IPS-18a (cell line): ENCODE measurements around the gene STYXL2.

Experiments used
- H3K27ac ChIP-seq: one replicate; pipeline ENCODE4 v1.5.1; 2013; ENCODE audit warnings: low read length
- H3K27me3 ChIP-seq: one replicate; pipeline ENCODE4 v1.6.1; 2013; ENCODE audit warnings: mild to moderate bottlenecking, low read length; ENCODE audit not compliant: control insufficient read depth, insufficient read depth
- H3K36me3 ChIP-seq: one replicate; pipeline ENCODE4 v1.6.1; 2013; ENCODE audit warnings: low read depth, low read length; ENCODE audit not compliant: control insufficient read depth
- H3K4me1 ChIP-seq: one replicate; pipeline ENCODE4 v1.6.1; 2013; ENCODE audit warnings: low read depth, low read length; ENCODE audit not compliant: control insufficient read depth
- H3K4me3 ChIP-seq: one replicate; pipeline ENCODE4 v1.5.1; 2013; ENCODE audit warnings: low read length
- H3K9ac ChIP-seq: one replicate; pipeline ENCODE4 v1.6.1; 2013; ENCODE audit warnings: mild to moderate bottlenecking, low read length, moderate library complexity
- H3K9me3 ChIP-seq: one replicate; pipeline ENCODE4 v1.6.1; 2013; ENCODE audit warnings: low read depth, low read length; ENCODE audit not compliant: control insufficient read depth

The STYXL2 gene

DNA sequence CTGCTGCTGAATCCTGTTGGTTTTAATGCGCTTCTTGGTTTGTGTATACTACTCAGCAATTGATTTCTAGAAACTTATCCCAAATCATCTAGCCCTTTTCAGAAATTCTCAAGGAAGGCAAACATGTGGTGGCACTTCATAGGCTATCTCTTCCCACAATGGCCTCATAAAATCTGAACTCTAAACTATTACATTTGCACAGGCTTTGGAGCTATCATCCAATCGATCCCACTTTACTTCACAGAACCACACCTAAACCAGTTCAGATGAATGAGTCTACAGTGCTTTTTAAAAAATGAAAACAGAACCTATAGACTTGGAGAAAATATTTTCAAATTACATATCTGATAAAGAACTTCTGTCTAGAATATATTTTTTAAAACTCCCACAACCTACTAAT lies 6.9 kb downstream of the STYXL2 start:
- Histone ChIP-seq H3K4me1 (peaks cover 27% of the 10 kb centered on the region), H3K27me3 (no peaks in the 10 kb centered on the region), H3K9me3 (no peaks in the 10 kb centered on the region), H3K4me3 (no peak overlapping the region), H3K36me3 (no peaks in the 10 kb centered on the region), H3K9ac (no peak overlapping the region), H3K27ac (no peak overlapping the region)

DNA sequence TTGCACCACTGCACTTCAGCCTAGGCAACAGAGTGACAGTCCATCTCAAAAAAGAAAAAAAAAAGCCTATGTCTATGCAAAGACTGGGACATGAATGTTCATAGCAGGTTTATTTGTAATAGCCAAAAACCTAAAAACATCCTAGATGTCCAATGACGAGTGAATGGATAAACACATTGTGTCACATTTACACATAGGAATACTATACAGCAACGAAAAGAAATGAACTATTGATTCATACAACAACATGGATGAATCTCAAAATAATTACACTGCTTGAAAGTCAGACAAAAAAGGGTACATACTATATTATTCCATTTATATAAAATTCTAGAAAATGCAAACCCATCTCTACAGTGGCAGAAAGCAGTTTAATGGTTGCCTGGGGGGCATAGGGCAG lies 7.9 kb downstream of the STYXL2 start:
- peaks cover 33% of the 10 kb centered on the region for H3K4me1 ChIP-seq
- no peaks in the 10 kb centered on the region for H3K36me3 ChIP-seq
- no peak overlapping the region for H3K27ac ChIP-seq
- H3K9ac ChIP-seq, result no peak overlapping the region
- no peaks in the 10 kb centered on the region for H3K9me3 ChIP-seq
- H3K4me3 ChIP-seq, result no peak overlapping the region
- no peaks in the 10 kb centered on the region for H3K27me3 ChIP-seq

DNA sequence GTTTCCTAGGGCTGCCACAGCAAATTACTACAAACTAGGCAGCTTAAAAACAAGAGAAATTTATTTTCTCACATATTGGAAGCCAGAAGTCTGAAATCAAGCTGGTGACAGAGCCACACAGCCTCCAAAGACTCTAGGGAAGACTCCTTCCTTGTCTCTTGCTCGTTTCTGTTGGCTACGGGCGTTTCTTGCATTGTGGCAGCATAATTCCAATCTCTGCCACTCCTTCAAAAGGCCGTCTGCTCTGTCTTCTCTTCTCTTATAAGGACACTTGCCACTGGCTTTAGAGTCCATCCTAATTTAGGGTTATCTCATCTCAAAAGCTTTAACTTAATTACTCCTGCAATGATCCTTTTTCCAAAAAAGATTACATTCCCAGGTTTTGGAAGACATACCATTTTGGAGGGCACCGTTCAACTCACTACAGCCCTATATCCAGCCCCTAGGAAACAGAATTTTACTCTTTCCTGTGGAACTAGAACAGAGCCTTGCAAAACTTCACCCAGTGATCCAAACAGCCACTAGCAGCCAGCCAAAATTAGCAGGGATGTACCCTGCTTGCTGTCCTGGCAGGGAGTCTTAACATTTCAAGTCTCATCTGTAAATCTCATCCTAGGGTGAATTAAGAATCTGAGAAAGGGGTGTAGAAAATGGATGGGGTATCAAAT lies 9.2 kb downstream of the STYXL2 start:
- no peaks in the 10 kb centered on the region for H3K9me3 ChIP-seq
- H3K9ac ChIP-seq, result no peak overlapping the region
- no peaks in the 10 kb centered on the region for H3K27me3 ChIP-seq

DNA sequence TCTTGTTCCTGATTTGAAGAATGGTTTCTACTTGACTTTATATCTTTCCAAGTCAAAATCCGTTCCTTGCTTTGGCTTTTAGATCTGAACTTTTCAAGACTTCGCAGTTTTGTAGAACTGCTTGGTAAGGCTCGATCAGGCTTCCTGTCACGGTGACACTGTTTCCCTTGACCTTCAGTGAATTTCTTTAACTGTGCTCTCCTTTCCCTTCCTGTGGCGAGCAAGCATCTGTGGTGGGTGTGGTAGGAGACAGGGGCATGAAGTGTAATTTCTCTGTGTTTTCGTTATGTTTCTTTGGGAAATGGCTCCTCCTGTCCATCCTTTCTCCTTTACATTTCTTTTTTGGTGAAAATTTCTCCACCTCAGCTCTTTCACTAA lies 10.4 kb downstream of the STYXL2 start:
- Histone ChIP-seq H3K9ac (no peak overlapping the region), H3K4me3 (no peak overlapping the region), H3K9me3 (no peaks in the 10 kb centered on the region), H3K4me1 (peaks cover 33% of the 10 kb centered on the region), H3K27me3 (no peaks in the 10 kb centered on the region), H3K36me3 (no peaks in the 10 kb centered on the region), H3K27ac (no peak overlapping the region)

More for the DNA sequence above, 9.2 kb downstream of the STYXL2 start:
- Histone ChIP-seq H3K4me3 (no peak overlapping the region), H3K4me1 (peaks cover 33% of the 10 kb centered on the region), H3K36me3 (no peaks in the 10 kb centered on the region), H3K27ac (no peak overlapping the region)

DNA sequence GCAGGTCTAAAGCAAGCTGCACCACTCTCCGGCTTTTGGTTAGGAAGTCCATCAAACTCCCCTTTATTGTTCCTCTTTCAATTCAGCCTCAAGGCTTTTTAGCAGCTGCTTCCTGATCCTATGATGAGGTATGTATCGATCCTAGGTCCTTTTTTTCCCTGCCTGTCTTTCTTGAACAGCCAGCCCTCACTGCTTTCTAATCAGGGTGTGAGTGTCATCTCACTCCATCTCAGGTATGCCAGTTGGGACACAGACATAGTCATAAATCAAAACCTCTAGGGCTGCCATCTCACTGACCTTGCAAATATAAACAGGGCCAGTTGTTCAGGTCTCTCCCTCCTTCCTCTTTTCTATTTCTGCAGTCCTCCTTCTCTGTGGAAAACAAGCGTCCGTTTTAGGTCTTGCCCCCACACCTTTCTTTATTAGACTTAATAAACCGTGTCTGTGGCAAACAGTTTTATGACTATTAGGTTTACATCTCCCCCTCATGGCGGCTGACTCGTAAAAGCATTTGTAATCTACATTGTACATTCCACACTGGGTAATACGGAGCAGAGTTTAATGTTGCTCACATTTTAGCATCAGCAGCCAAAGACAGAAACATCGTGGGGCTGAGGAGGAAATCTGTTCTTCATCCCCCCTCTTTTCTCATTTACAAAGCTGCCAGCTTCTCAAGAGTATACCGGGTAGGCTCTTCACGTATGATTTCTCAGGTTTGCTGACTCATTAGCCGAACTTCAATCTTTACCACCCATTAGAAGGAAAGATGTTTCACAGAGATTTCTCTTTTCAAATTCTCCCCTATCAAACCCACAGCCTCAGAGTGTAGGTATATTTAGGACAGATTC lies 11.6 kb downstream of the STYXL2 start:
- Histone ChIP-seq H3K27ac (no peak overlapping the region), H3K9ac (no peak overlapping the region), H3K27me3 (no peaks in the 10 kb centered on the region), H3K4me1 (peaks cover 33% of the 10 kb centered on the region), H3K9me3 (no peaks in the 10 kb centered on the region), H3K36me3 (no peaks in the 10 kb centered on the region), H3K4me3 (no peak overlapping the region)

DNA sequence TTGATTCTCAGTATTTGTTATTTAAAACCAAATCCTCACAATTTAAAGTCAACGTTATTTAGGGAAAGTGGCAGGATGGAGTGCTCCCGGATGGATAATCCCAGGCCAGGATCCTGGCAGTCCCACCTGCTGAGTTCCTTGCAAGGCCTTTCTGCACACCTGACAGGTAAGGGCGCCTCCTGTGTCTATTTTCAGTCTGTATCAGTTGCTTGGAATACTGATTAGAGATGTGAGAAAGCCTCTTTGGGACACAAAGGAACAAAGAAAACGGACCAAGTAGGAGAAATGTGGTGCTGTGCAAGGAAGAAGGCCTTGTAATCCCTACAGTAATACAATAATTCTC lies 12.2 kb downstream of the STYXL2 start:
- no peak overlapping the region for H3K27ac ChIP-seq
- no peaks in the 10 kb centered on the region for H3K9me3 ChIP-seq
- H3K27me3 ChIP-seq, result no peaks in the 10 kb centered on the region
- H3K9ac ChIP-seq, result no peak overlapping the region
- no peak overlapping the region for H3K4me3 ChIP-seq
- H3K36me3 ChIP-seq, result no peaks in the 10 kb centered on the region
- peaks cover 33% of the 10 kb centered on the region for H3K4me1 ChIP-seq

DNA sequence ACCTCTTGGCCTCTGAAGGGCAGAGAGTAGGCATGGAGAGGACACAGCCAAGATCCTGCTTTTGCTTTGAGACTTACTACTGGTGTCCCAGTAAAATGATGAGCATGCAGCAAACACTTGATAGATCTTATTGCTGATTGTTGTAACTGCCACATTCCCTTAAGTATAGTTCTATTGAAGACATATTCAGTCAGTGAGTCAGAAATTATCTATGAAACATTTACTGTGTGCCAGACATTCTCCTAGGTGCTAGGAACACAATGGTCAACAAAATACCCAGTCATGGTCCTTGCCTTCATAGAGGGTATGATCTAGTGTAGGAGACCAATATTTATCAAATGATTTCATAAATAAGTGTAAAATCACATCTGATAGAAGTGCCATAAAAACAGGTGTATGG lies 13.6 kb downstream of the STYXL2 start:
- peaks cover 33% of the 10 kb centered on the region for H3K4me1 ChIP-seq
- H3K9ac ChIP-seq, result no peak overlapping the region
- no peaks in the 10 kb centered on the region for H3K27me3 ChIP-seq
- H3K36me3 ChIP-seq, result no peaks in the 10 kb centered on the region
- no peak overlapping the region for H3K27ac ChIP-seq
- no peak overlapping the region for H3K4me3 ChIP-seq
- no peaks in the 10 kb centered on the region for H3K9me3 ChIP-seq

DNA sequence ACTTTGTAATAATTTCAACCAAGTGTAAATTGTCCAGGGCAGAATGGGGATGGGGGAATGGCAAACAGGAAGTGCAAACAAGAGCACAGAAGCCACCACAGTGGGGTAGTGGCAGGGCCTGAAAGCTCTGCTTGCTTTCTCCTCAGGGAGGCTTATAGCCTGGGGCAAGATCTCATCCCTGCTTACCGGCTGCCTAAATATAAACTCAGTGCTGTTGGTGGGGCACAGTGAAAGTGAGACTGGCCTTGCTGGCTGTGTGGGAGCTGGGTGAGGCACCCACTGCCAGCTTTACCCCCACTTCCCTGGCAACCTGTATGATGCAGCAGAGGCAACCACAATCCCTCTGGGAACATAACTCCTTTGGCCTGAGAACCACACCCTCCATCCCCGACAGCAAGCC lies 15.2 kb downstream of the STYXL2 start:
- Histone ChIP-seq H3K27ac (no peak overlapping the region), H3K9me3 (no peaks in the 10 kb centered on the region), H3K4me3 (no peak overlapping the region), H3K27me3 (no peaks in the 10 kb centered on the region), H3K9ac (no peak overlapping the region), H3K36me3 (no peaks in the 10 kb centered on the region), H3K4me1 (peaks cover 22% of the 10 kb centered on the region)

DNA sequence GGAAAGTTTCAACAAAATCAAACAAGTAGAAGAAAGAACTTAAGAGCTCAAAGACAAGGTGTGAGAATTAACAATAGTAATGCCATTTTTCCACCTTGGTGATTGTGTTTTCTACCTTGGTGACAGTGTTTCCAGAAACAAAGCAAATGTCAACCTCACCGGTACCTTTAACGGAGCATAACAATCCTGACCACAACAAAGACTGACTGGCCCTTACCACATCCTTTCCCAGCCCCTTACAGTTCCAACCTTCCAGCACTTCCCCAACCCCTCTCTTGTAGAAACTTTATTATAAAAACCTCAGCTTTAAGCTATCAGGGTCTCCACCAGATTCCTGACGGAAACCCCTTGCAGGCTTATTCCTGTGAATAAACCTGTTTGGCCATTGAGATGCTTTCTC lies 16.7 kb downstream of the STYXL2 start:
- Histone ChIP-seq H3K9ac (no peak overlapping the region), H3K4me1 (peaks cover 7% of the 10 kb centered on the region), H3K36me3 (no peaks in the 10 kb centered on the region), H3K9me3 (no peaks in the 10 kb centered on the region), H3K27me3 (no peaks in the 10 kb centered on the region), H3K27ac (no peak overlapping the region), H3K4me3 (no peak overlapping the region)

DNA sequence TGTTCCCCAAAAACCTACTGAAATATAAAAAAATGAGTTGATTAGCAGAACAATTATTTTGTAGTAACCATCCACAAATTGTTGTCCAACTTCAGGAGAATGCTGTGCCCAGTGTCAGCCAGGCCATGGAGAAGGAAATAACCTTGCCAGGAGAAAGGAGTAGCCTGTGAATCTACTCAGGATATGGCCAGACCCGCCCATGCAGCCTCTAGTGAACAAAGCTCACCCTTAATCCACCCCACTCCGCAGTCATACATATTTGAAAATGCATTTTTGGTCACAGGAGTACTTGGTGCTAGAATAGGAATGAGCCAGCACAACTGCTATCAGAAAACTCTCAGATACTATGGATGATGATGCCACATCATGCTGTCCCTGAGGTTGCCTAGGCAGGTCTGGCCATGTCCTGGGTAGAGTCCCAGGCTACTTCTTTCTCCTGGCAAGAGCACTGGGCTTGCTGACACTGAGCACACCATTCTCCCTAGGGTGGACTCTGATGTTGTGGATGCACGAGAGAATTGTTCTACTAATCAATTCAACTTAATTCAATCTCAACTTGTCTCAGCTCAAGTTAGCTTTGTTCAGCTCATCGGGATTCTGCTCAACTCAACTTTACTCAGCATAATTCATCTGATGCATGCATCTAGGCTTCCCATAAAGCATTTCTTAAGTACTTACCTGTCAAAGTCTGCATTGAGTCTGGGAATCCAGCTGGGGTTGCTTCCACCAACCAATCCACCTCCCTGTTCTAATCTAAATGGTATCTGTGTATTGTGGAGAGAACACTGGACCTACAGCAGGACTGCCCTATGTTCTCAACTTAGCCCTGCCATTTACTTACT lies 18.2 kb downstream of the STYXL2 start:
- Histone ChIP-seq H3K4me1 (peaks cover 3% of the 10 kb centered on the region), H3K4me3 (no peak overlapping the region), H3K27ac (no peak overlapping the region), H3K27me3 (no peaks in the 10 kb centered on the region), H3K9me3 (no peaks in the 10 kb centered on the region), H3K9ac (no peak overlapping the region), H3K36me3 (no peaks in the 10 kb centered on the region)

DNA sequence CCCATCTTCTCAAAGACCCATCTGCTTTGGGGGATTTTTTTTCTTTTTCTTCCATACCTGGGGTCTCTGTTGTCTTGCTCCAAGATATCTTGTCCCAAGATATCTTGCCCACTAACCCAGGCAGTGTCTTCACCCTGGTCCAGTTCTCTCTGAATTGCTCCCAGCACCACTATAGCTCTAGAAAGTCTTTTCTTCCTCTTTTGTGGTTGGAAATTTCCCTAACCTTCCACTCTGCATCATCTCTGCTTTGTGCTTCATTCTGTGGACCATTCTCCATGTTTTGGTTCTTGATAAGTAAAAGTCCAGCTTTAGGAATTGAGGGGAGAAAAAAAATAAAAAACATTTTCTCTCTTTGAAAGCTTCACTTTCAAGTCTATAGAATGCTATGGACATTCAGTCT lies 20.9 kb downstream of the STYXL2 start:
- Histone ChIP-seq H3K27me3 (no peaks in the 10 kb centered on the region), H3K9ac (no peak overlapping the region), H3K9me3 (no peaks in the 10 kb centered on the region), H3K4me3 (no peak overlapping the region), H3K27ac (no peak overlapping the region), H3K4me1 (peaks cover 6% of the 10 kb centered on the region), H3K36me3 (no peaks in the 10 kb centered on the region)
